ENCODE measurements around the gene CHEK2. TPM values are rescaled to one million over a fixed set of nuclear protein-coding genes. Genes with fewer than 3 reads are reported as not detected.
"Not testable (repeated sequence)": the region's sequence is repeated elsewhere in the genome, so short reads cannot be mapped to it uniquely, and the experiment has no call there.

CHEK2 gene
- 65.4 and 77.3 TPM in 2 replicates for total RNA-seq (2014; rRNA removed; shearing (Covaris generic))
- 74.6 and 83.0 TPM in 2 replicates for polyA plus RNA-seq (2014; cell fraction: nucleus; rRNA removed)

- DNase-seq (ENCODE audit: extremely low read depth, low read depth), result peak; percentile 96
Measured at GRCh38 chr22:28741785-28742561, at the start of gene CHEK2, which contains the start of gene HSCB. Gene CHEK2 (minus strand): TSS chr22:28741820. CDS start chr22:28734721, 7,099 bp downstream. Gene HSCB (plus strand): TSS chr22:28742039. CDS start chr22:28742096, 57 bp downstream.

DNA sequence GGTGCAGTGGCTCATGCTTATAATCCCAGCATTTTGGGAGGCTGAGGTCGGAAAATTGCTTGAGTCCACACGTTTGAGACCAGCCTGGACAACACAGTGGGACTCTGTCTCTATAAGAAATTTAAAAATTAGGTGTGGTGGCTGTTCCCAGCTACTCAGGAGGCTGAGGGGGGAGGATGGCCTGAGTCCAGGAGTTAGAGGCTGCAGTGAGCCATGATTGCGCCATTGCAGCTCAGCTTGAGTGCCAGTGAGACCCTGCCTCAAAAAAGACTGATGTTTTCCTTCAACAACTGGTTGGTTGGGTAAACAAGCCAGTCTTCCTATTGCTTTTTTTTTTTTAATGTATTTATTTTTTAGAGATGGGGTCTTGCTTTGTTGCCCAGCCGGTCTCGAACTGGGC lies 49.5 kb upstream of the CHEK2 start:
- DNase-seq (ENCODE audit: extremely low read depth, low read depth), result no peak

GRCh38 chr22:28788601-28789000 lies 47.0 kb upstream of the CHEK2 start:
- no peak for DNase-seq (ENCODE audit: extremely low read depth, low read depth)

DNA sequence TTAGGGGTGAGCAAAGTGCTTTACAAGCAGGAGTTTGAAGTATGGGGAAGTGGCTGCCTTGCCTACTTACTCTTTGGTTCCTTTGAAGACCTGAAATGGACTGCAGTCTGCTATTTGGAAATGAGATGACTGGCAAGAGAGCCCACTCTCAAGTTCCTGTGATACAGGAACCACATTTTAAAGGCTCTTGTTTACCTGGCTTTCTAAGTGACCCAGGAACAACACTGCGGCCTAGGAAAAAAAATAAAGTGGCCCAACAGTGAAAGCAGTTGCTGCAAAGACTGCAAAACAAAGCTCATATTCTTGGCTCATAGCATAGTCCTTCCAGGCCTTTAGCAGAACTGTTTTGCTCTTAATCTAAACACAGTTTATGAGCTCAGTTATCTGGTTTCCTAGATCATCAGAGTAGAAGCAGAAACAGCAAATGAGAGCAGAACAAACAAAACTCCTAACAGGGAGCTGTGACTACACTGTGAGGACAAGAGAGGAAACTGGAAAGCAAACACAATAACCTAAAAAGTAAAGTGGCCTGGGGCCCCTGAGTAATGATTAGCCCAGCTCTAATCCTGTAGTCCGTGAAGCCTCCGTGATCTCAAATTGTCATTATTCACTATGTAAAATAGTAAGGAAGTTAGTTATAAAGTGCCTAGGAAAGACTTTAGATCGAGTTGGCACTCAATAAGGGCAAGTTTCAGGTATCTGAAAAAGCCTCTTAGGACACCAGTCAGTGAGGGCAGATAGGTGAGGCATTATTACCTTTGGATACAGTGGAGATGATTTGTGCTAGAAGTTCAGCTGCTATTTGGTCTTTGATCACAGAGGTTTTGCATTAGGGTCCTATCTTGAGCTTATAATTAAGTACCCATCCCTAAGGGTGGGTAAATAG lies 42.4 kb upstream of the CHEK2 start:
- DNase-seq (ENCODE audit: extremely low read depth, low read depth), result no peak

DNA sequence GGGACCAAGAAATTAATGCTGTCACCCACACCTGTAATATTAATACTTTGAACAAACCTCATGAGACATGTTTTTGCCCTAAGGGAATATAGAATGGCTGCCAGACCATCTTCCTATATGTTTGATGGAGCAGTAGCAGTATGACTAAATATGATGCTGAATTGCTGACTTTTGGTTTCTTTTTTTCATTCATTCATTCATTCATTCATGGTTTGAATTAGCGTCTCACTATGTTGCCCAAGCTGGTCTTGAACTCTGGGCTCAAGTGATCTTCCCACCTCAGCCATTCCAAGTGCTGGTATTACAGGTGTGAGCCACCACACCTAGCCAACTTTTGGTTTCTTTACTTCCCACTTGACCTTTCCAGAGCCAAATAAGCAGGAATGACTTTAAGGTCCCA lies 38.7 kb upstream of the CHEK2 start:
- DNase-seq (ENCODE audit: extremely low read depth, low read depth), result no peak

DNA sequence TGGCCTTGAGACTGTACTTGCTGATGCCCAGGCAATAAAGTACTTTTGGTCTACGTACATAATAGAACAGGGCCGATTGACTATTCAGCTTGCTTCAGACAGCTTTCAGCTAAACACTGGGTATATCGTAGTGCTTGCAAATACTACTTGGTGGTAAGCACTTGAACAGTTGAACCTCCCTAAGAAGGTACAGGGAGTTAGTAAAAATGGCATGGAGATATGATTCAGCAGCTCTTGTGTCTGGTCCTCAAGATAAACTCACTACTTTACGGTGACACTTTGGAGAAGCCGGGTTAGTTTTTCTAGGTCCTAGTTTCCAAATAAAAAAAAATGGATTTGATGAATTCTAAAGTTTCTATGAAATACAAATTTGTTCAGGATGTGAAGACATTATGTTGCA lies 38.2 kb upstream of the CHEK2 start:
- DNase-seq (ENCODE audit: extremely low read depth, low read depth), result no peak

- DNase-seq (ENCODE audit: extremely low read depth, low read depth), result no peak
Measured at GRCh38 chr22:28774378-28774777, 32.8 kb upstream of the CHEK2 start.

DNA sequence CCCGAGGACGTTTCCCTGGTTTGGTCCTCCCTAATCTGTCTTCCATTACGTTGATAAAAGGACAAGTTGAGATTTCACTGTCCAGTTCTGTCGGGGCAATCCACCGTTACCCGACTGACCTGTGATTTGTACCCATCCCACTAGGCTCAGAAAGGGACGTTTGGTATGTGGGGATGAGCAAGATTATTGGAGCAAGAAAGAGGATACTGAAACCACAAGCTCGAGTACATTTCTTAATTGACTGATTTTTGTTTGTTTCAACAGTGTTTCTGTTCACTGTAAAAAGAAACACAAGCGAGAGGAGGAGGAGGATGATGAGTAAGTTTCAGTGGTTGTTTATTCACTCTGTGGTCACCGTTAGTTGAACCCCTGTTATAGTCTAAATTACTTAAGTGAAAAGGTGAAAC lies 31.8 kb upstream of the CHEK2 start:
- DNase-seq (ENCODE audit: extremely low read depth, low read depth), result no peak

- peak; percentile 85 for DNase-seq (ENCODE audit: extremely low read depth, low read depth)
Measured at GRCh38 chr22:28772633-28773460, 31.2 kb upstream of the CHEK2 start, which contains the start of gene CCDC117. Gene CCDC117 (plus strand): TSS chr22:28772695. CDS start chr22:28772850, 155 bp downstream.

- DNase-seq (ENCODE audit: extremely low read depth, low read depth), result no peak
Measured at GRCh38 chr22:28771195-28771791, 29.7 kb upstream of the CHEK2 start.

DNA sequence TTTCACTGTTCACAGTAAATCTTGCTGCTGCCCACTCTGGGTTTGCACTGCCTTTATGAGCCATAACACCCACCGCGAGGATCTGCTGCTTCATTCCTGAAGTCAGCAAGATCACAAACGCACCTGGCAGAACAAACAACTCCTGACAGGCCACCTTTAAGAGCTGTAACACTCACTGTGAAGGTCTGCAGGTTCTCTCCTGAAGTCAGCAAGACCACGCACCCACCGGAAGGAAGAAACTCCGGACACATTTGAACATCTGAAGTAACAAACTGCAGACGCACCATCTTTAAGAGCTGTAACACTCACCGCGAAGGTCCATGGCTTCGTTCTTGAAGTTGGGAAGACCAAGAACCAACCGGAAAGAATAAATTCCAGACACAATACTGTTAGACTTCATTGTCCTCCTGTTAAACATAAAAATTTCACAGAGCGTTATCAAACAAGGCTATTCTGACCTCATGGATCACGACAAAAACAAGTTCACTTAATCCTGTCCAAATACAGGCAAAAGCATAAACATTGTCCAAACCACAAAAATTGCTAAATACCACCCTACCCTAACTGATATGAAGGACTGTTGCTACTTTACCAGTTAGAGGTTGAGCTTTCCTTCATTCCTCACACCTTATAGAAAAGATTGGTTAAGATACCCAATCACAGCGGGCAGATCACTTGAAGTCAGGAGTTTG lies 27.9 kb upstream of the CHEK2 start:
- DNase-seq (ENCODE audit: extremely low read depth, low read depth), result no peak

DNA sequence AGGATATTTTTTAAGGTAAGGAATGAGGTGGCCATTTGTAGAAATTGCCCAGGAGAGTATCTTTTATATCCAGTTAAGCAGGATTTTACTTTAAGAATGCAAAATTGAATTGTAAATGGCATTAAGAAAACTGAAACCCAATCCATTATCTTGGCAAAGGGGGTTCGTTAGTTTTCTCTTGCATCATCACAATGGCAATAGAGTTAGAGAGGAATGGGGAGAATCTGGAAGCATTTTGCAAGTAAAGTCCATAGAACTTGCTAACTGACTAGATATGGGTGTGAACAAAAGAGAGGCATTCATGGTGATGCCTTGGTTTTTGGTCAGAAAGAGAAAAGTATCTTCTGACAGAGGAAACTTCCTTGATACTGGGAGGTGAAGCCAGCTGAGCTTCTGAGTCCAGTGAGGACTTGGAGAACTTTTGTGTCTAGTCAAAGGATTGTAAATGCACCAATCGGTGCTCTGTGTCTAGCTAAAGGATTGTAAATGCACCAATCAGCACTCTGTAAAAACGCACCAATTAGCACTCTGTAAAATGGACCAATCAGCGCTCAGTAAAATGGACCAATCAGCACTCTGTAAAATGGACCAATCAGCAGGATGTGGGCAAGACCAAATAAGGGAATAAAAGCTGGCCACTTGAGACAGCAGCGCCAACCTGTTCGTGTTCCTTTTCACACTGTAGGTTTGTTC lies 27.2 kb upstream of the CHEK2 start:
- DNase-seq (ENCODE audit: extremely low read depth, low read depth), result no peak

DNA sequence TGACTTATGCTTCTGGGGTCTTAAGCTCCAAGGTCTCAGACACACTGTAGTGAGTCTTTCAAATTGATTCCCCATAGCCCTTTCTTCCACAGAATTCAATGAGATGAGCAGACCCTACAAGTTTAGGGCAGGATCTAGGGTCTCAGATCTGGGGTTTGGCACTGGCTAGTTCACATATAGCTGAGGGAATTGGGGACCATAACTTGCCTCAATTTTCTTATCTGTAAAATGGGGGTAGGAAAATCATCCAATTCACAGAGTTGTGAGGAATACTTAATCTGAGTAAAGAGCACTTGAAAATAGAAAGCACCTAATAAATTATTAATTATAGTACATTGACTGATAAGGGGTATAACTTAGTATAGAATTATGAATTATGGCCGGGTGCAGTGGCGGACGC lies 25.0 kb upstream of the CHEK2 start:
- no peak for DNase-seq (ENCODE audit: extremely low read depth, low read depth)

DNA sequence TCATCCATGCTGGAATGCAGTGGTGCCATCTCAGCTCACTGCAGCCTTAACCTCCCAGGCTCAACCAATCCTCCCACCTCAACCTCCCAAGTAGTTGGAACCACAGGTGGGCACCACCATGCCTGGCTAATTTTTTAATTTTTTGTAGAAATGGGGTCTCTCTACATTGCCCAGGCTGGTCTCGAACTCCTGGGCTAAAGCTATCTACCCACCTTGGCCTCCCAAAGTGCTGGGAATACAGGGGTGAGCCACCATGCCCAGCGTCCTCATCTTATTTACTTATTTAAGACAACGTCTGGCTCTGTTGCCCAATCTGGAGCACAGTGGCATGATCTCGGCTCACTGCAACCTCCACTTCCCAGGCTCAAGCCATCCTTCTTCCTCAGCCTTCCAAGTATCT lies 20.4 kb upstream of the CHEK2 start:
- not testable (repeated sequence) for DNase-seq (ENCODE audit: extremely low read depth, low read depth)

DNA sequence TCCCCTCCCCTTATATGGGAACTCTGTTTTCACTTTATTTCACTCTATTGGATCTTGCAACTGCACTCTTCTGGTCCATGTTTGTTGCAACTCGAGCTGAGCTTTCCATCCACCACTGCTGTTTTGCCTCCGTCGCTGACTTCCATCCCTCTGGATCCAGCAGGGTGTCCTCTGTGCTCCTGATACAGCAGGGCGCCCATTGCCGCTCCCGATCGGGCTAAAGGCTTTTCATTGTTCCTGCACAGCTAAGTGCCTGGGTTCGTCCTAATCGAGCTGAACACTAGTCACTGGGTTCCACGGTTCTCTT lies 19.8 kb upstream of the CHEK2 start:
- DNase-seq (ENCODE audit: extremely low read depth, low read depth), result no peak

- no peak for DNase-seq (ENCODE audit: extremely low read depth, low read depth)
Measured at GRCh38 chr22:28759861-28760560, 18.4 kb upstream of the CHEK2 start.

GRCh38 chr22:28754512-28754911 lies 12.9 kb upstream of the CHEK2 start:
- DNase-seq (ENCODE audit: extremely low read depth, low read depth), result not testable (repeated sequence)

DNA sequence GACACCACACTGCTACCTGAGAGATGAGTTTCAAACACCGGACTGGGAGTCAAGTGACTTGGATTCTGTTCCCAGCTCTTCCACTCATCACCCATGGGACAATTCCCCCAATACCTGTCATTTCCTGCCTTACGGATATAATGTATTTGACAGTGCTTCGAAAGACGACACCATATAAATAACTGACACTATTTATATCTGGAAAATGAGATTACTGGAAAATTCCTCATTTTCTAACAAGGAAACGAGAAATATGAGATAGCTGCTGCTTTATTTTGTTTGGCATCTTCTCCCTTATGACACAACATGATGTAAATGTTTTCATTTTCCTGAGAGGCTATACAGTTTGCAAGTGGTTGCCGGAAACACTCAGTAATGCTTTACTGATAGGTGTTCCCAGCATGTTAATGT lies 8.9 kb upstream of the CHEK2 start:
- peak; percentile 87 for DNase-seq (ENCODE audit: extremely low read depth, low read depth)
